HepG2 (cell line): Measurements from ENCODE around the gene ANAPC2. TPM values are rescaled to one million over a fixed set of nuclear protein-coding genes. Genes with fewer than 3 reads are reported as not detected.
A peak's percentile ranks its signal among the peaks of the same experiment; 100 is the strongest.

Source experiments
- ATF7 ChIP-seq, 2 experiments: fragments of 450-650 bp in 1 of 2; sonication (generic) in 1 of 2; formaldehyde crosslinking in 1 of 2; IDR thresholded peaks; 2 replicates each; pipeline versions ENCODE4 v1.4.0 to v1.6.1; 2016 to 2020; ENCODE audit warnings: antibody characterized with exemption in 1 of 2, mild to moderate bottlenecking in 1 of 2, missing genetic modification reagents in 1 of 2
- GMEB1 ChIP-seq: sonication (generic); formaldehyde crosslinking; IDR thresholded peaks from 2 replicates; pipeline ENCODE4 v1.5.1; 2020; ENCODE audit warnings: missing genetic modification reagents, mild to moderate bottlenecking, borderline replicate concordance
- GZF1 ChIP-seq: sonication (generic); formaldehyde crosslinking; IDR thresholded peaks from 2 replicates; pipeline ENCODE4 v1.5.1; 2020; ENCODE audit warnings: mild to moderate bottlenecking, missing genetic modification reagents
- JUND ChIP-seq: sonication (generic); formaldehyde crosslinking; IDR thresholded peaks from 2 replicates; pipeline ENCODE4 v1.8.0; 2022; ENCODE audit warnings: mild to moderate bottlenecking, missing genetic modification reagents
- MAX ChIP-seq: IDR thresholded peaks from 2 replicates; pipeline ENCODE4 v1.6.1; 2012; ENCODE audit warnings: inconsistent platforms
- NFATC3 ChIP-seq: sonication (generic); formaldehyde crosslinking; IDR thresholded peaks from 2 replicates; pipeline ENCODE4 v1.5.1; 2020; ENCODE audit warnings: mild to moderate bottlenecking, missing genetic modification reagents
- NFE2 ChIP-seq: sonication (generic); formaldehyde crosslinking; IDR thresholded peaks from 2 replicates; pipeline ENCODE4 v1.4.0; 2020; ENCODE audit warnings: missing genetic modification reagents
- PAX8 ChIP-seq: sonication (generic); formaldehyde crosslinking; IDR thresholded peaks from 2 replicates; pipeline ENCODE4 v1.8.0; 2022; ENCODE audit warnings: mild to moderate bottlenecking, missing genetic modification reagents, borderline replicate concordance
- POGZ ChIP-seq: sonication (generic); formaldehyde crosslinking; IDR thresholded peaks from 2 replicates; pipeline ENCODE4 v1.4.0; 2020; ENCODE audit warnings: mild to moderate bottlenecking, missing genetic modification reagents
- SMAD3 ChIP-seq: sonication (generic); formaldehyde crosslinking; IDR thresholded peaks from 2 replicates; pipeline ENCODE4 v1.4.0; 2020; ENCODE audit warnings: missing genetic modification reagents
- SMYD3 ChIP-seq: sonication (generic); formaldehyde crosslinking; IDR thresholded peaks from 2 replicates; pipeline ENCODE4 v1.8.1; 2023; ENCODE audit warnings: mild to moderate bottlenecking, missing genetic modification reagents
- SP1 ChIP-seq, 2 experiments: fragments of 450-650 bp in 1 of 2; sonication (generic) in 1 of 2; formaldehyde crosslinking in 1 of 2; IDR thresholded peaks; 2 replicates each; pipeline versions ENCODE4 v1.4.0 to v1.6.1; 2016 to 2020; ENCODE audit warnings: missing genetic modification reagents in 1 of 2
- TSC22D2 ChIP-seq: sonication (generic); formaldehyde crosslinking; IDR thresholded peaks from 2 replicates; pipeline ENCODE4 v1.5.1; 2020; ENCODE audit warnings: missing genetic modification reagents, mild to moderate bottlenecking, borderline replicate concordance
- ZBTB42 ChIP-seq: sonication (generic); formaldehyde crosslinking; IDR thresholded peaks from 2 replicates; pipeline ENCODE4 v1.5.0; 2020; ENCODE audit warnings: mild to moderate bottlenecking, missing genetic modification reagents
- ZNF138 ChIP-seq: sonication (generic); formaldehyde crosslinking; IDR thresholded peaks from 2 replicates; pipeline ENCODE4 v1.5.0; 2020; ENCODE audit warnings: mild to moderate bottlenecking, low read depth, missing genetic modification reagents
- ZNF280D ChIP-seq: sonication (generic); formaldehyde crosslinking; IDR thresholded peaks from 2 replicates; pipeline ENCODE4 v1.5.1; 2020; ENCODE audit warnings: mild to moderate bottlenecking, missing genetic modification reagents
- ZNF547 ChIP-seq: sonication (generic); formaldehyde crosslinking; IDR thresholded peaks from 2 replicates; pipeline ENCODE4 v1.5.1; 2020; ENCODE audit warnings: mild to moderate bottlenecking, missing genetic modification reagents
- ZNF563 ChIP-seq: sonication (generic); formaldehyde crosslinking; IDR thresholded peaks from 2 replicates; pipeline ENCODE4 v1.8.0; 2022; ENCODE audit warnings: mild to moderate bottlenecking, moderate library complexity, missing genetic modification reagents
- ZSCAN5A ChIP-seq: sonication (generic); formaldehyde crosslinking; IDR thresholded peaks from 2 replicates; pipeline ENCODE4 v1.8.0; 2022; ENCODE audit warnings: mild to moderate bottlenecking, missing genetic modification reagents, borderline replicate concordance
- ZUFSP ChIP-seq: sonication (generic); formaldehyde crosslinking; IDR thresholded peaks from 2 replicates; pipeline ENCODE4 v1.9.0; 2021; ENCODE audit warnings: missing genetic modification reagents, mild to moderate bottlenecking, borderline replicate concordance
- polyA plus RNA-seq, 8 experiments: library from polyadenylated mRNA; depleted of rRNA in 3 of 8; stranded (reverse) in 7 of 8; unstranded in 1 of 8; fragments of >200 nt; fragmentation: Illumina TruSeq in 4 of 8; extraction: Trizol in 4 of 8; gene quantifications; 2 replicates each; pipeline versions ENCODE4 v1.2.1 to v1.2.3, GENCODE V29; 2011 to 2016; ENCODE audit warnings: low read depth in 4 of 8, missing spikeins in 1 of 8, mixed read lengths in 1 of 8; ENCODE audit not compliant: insufficient read depth in 1 of 8
- total RNA-seq, 5 experiments: library from RNA; depleted of rRNA; stranded (reverse); fragments of >200 nt; fragmentation: Illumina TruSeq; extraction: Trizol; gene quantifications; 2 replicates each; pipeline ENCODE4 v1.2.3, GENCODE V29; 2016; ENCODE audit warnings: low read depth in 1 of 5

ANAPC2 gene
- total and polyA plus RNA-seq, 2 of the 13 experiments (the other 11 are each of a cell fraction or from before 2014, with no cell fraction given), result 12.3 to 15.4 TPM

- TF ChIP-seq ZUFSP (CRISPR knock-in tag) (no peak), NFE2 (CRISPR knock-in tag) (no peak), TSC22D2 (CRISPR knock-in tag) (peak; percentile 15; the same call in 1 of the 2 replicates), PAX8 (CRISPR knock-in tag) (0 out of 2 replicates have a peak, but pooled peaks have one; percentile 43), ZSCAN5A (CRISPR knock-in tag) (peak; percentile 22; the same call in 1 of the 2 replicates), ZBTB42 (CRISPR knock-in tag) (no peak), ATF7 (IDR thresholded peaks at IDR 0.05) (no peak), ATF7 (CRISPR knock-in tag; IDR thresholded peaks at IDR 0.05) (0 out of 2 replicates have a peak, but pooled peaks have one; percentile 17), ZNF138 (CRISPR knock-in tag) (peak; percentile 50; the same call in 1 of the 2 replicates), GMEB1 (peak; percentile 98), SMYD3 (CRISPR knock-in tag) (0 out of 2 replicates have a peak, but pooled peaks have one; percentile 36), JUND (CRISPR knock-in tag) (no peak), ZNF280D (CRISPR knock-in tag) (peak; percentile 75), GZF1 (no peak), SP1 (IDR thresholded peaks at IDR 0.05) (no peak), SP1 (CRISPR knock-in tag; IDR thresholded peaks at IDR 0.05) (peak; percentile 61; the same call in 1 of the 2 replicates), SMAD3 (CRISPR knock-in tag) (peak; percentile 48; the same call in 1 of the 2 replicates), ZNF563 (CRISPR knock-in tag) (0 out of 2 replicates have a peak, but pooled peaks have one; percentile 24), NFATC3 (CRISPR knock-in tag) (no peak), POGZ (CRISPR knock-in tag) (0 out of 2 replicates have a peak, but pooled peaks have one; percentile 19), MAX (peak; percentile 83), ZNF547 (CRISPR knock-in tag) (0 out of 2 replicates have a peak, but pooled peaks have one; percentile 51)
These were observed 58.7 kb downstream of the ANAPC2 start (continued) for GRCh38 chr9:137129456-137130175.
